ENCODE data around the gene SCGB1A1. TPM values are rescaled to one million over a fixed set of nuclear protein-coding genes. Genes with fewer than 3 reads are reported as not detected.
"Not testable (repeated sequence)": the region's sequence is repeated elsewhere in the genome, so short reads cannot be mapped to it uniquely, and the experiment has no call there.

Gene SCGB1A1
- total RNA-seq, 1 donor from 2014 or later = not detected

DNA sequence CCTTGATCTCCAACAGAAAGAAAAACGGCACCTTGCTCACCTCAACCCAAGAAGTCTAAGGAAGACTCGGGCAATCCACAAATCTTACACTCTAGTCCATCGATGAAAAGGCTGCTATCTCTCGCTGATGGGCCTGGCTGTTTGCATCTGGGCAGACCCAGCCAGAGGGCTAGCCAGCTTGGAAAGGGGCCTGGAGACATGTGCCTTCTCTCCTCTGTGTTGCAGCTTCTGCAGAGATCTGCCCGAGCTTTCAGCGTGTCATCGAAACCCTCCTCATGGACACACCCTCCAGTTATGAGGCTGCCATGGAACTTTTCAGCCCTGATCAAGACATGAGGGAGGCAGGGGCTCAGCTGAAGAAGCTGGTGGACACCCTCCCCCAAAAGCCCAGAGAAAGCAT lies 3.2 kb downstream of the SCGB1A1 start:
- no peak for DNase-seq

DNA sequence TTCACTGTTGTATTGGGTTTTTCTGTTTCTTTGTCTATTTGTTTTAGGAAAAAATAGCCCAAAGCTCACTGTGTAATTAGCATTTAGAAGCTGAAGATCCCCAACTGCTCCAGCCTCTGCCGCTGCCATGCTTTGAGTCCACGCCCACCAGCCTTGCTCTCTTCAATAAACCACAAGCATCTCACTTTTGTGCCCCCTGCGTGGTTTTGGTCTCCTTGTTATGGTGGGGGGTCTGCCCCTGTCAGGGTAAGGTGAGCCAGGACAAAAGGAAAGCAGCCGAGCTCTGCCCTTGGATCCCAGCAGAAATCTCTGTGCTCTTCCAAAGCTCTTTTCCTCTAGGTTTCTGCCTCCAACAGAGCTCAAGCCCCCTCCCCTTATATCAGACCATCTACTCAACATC lies 4.2 kb downstream of the SCGB1A1 start:
- no peak for DNase-seq

DNA sequence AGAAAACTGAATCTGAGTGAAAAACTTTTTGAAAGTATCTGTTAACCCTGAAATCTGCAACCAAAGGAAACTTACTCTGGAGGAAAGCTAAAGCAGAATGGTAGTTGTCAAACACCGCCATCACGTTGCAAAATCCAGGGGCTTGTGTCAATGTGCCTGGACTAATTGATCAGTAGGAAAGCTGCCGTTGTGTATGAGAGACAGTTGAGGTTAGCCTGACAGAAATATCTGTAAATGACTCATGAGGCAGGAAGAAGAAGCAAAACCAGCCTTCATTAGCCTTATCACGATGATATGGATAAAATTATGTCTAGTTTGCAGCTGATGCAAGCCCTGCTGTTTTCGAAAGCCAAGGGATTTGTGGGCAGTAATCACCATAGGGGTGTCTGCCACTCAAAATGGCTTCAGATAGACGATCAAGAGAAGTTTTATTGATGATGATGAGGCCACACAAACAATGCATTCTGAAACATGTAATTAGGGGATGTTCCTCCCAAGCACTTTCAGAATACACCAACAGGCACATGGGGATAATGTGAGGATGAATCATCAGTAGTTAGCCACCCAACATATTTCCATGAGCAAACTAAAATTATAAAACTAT lies 8.9 kb downstream of the SCGB1A1 start:
- DNase-seq = peak; percentile 21

DNA sequence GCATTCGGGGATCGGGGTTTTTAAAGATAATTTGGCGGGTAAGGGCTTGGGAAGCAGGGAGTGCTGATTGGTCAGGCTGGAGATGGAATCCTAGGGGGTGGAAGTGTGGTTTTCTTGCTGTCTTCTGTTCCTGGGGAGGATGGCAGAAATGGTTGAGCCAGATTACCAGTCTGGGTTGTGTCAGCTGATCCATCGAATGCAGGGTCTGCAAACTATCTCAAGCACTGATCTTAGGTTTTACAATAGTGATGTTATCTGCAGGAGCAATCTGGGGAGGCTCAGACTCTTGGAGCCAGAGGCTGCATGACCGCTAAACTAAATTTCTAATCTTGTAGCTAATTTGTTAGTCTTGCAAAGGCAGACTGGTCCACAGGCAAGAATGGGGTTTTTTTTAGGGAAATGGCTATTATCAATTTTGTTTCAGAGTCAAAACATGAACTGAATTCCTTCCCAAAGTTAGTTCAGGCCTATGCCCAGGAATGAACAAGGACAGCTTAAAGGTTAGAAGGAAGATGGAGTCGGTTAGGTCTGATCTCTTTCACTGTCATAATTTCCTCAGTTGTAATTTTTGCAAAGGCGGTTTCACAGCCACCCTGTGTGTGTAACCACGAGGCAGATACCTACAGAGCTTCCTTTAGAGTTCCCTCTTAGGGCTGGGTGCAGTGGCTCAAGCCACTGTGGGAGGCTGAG lies 10.2 kb downstream of the SCGB1A1 start:
- no peak for DNase-seq

DNA sequence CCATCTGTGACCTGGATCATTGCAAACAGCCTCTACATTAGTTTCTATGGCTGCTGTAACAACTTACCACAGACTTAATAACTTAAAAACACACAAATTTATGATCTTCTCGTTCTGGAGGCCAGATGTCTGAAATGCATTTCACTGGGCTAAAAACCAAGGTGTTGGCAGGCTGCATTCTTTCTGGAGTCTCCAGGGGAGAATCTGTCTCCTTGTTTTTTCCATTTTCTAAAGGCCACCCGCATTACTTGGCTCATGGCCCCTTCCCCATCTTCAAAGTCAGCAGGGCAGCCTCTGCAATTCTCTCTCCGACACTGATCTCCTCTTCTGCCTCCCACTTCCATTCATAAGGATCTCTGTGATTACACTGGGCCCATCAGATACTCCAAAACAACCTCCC lies 11.6 kb downstream of the SCGB1A1 start:
- no peak for DNase-seq

DNA sequence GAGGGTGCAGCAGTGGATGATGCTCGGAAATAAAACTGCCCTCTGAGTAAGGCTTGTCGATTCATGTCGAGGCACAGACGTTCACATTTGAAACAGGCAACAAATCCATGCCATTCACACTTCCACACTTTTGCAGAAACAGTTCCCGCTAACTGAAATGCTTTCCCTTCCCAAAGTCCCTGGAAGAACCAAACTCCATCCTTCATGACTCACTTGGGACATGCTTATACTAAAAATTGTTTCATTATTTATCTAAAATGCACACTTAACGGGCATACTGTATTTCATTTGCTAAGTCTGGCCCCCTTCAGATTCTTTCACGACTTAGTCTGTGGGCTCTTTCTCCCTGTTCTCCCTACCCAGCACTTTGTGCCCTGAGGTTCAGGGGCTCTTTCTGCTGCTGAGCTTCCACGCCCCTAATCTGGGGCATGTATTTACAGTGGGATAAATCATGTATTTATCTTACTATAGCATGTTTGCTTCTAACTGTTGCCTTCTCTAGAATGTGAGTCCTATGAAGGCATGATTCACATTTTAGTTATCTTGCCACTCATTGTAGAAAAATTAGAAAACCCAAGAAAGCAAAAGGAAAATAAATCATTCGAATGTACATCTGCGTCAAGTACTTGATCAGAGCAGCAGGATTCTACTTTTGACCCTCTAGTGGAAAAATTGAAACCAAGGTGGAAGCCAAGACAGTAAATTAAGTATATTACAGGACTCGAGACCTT lies 12.5 kb downstream of the SCGB1A1 start:
- no peak for DNase-seq

DNA sequence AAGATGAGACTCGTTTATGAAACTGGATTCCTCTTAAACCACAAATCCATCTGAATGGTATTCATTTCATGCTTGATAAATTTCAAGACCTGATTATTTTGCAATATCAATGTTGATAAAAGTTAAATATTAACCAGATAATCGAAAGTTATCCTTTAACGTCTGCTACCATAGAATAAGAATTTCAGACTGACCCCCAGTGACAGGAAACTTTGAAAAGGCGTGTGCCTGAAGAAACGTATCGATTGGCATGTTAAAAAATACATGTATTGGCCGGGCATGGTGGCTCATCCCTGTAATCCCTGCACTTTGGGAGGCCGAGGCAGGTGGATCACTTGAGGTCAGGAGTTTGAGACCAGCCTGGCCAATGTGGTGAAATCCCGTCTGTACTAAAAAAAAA lies 13.9 kb downstream of the SCGB1A1 start:
- DNase-seq = no peak

DNA sequence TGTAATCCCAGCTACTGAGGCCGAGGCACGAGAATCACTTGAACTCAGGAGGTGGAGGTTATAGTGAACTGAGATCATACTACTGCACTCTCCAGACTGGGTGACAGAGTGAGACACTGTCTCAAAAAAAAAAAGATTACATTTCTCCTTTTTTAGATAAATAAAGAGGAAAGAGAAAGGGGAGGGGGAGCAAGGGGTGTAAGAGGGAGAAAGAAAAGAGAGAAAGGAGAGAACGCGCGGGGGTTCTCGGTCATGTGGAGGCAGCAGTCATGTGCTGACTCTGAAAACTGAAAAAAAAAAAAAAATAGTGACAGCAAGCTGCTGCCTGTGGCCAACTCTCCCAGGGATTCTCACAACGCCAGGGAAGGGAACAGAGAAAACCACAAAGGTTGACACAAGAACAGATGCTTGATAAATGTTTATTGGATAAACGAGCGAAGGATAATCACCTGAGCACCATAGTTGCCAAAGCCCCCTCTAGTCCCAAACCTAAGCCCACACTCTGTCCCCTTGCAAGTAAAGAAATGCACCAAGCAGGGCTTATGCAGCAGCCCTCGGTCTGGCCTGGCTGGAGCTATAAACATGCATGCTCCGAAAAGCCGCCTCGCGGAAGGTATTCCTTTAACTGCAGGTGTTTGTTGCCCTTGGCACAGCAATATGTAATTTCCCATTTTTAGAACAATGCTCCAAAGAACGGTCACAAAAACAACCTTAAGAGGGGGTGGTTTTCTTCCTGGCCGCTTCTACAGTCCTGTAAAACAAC lies 14.5 kb downstream of the SCGB1A1 start:
- peak; percentile 76 for DNase-seq

DNA sequence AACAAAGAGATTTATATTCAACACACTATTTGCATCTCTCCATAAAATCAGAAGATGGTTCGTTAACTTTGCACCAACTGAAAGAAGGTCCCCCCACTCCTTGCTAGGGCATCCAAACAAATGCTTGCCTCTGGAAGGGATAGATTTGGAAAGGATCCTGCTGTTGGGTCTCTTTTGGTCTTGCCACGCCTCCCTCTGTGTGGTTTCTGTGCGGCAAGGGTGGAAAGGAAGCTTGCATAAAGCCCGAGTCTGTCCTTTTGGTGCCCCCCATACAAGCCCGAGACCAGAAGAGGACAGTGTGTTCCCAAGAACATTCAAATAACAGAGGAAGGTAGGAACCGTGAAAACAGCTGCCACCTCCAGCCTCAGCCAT lies 15.1 kb downstream of the SCGB1A1 start:
- DNase-seq = peak; percentile 51

DNA sequence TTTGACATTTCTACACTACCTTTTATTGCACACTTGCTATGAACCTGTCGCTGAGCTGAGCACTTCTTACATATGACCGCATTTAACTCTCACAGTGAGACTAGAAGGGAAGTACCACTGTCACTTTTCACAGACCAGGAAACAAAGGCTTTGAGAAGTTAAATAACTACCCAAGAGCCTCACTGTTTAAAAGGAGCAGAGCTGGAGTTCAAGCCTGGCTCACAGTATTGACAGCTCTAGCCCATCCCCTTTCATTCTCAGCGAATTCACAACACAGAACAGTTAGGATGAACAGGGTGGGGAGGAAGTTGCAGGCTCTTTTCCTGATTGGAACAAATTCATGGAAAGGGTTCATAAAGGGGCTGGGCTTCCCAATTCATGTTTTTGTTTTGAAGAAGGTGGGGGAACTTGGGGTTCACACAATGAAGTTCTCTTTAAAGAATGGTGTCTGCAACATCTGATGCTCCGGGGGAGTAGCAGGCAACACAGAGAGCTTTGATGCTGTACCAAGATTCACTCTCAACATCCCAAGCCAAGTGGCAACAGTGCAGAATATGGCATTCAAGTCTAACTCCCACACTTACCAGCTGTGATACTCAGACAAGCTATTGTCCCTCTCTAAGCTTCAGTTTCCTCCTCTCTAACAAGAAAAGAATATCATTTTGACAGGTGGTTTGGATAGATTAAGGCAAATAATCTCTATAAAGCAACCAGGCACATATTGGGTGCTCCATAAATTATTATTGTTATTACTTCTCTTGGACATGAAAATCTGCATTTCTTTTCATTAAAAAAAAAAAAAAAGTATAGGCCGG lies 17.2 kb downstream of the SCGB1A1 start:
- DNase-seq = no peak

DNA sequence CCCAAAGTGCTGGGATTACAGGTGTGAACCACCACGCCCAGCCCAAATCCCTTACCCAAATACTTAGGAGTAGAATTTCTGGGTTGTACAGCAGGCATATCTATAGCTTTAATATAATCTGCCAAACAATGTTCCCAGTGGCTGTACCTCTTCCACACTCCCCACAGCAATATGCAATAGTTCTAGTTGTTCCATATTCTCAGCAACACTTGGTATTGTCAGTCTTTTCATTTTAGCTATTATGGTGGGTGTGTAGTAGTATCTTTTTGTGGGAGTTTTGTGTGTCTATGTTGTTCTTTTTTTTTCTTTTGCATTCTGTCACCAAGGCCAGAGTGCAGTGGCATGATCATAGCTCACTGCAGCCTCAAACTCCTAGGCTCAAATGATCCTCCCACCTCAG lies 18.8 kb downstream of the SCGB1A1 start:
- DNase-seq = no peak

DNA sequence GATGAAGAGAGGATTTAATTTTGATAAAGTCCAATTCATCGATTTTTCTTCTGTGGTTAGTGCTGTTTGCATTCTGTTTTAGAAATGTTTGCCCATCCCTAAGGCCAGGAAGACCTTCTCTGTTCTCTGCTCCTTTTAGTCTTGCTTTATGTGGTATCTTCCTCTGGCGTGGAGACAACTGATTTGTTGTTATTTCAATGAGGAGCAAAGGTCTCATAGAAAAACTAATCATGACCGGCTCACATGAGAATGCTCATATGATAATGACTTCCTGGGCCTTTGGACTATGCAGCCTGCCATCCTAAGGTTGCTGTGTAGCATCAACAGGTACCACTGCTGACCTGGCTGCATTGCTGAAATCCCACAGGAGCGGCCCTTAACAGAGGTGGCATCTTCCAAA lies 19.8 kb downstream of the SCGB1A1 start:
- no peak for DNase-seq

DNA sequence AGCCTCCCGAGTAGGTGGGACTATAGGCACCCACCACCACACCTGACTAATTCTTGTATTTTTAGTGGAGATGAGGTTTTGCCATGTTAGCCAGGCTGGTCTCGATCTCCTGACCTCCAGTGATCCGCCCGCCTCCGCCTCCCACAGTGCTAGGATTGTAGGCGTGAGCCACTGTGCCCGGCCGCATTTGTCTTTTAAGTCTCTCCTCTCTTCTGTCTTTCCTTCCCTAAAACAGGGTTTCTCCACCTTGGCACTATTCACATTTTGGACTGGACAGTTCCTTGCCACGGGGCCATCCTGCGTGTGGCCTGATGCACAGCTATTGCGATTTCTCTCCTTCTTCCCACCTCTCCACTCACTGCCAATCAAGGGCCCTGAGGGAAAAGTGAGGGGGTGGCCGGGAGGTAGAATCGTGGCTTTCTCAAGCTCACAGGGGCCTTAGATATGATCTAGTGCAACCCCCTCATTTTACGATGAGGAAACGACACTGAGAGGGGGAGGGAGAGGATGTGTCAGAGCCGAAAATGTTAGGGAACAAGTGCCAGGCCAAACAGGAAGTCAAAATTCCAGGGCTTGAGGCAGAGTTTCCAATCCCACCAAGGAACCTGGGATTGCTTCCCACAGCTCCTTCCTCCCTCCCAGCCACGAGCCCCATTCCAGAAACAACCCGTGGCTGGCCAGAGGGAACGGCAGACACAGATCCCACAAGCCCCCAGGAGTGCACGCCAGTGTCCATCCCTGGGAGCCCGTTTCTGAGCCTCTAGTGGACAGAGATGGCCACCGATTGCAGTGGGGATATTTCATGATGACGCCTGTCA lies 21.2 kb downstream of the SCGB1A1 start:
- DNase-seq = peak; percentile 62

DNA sequence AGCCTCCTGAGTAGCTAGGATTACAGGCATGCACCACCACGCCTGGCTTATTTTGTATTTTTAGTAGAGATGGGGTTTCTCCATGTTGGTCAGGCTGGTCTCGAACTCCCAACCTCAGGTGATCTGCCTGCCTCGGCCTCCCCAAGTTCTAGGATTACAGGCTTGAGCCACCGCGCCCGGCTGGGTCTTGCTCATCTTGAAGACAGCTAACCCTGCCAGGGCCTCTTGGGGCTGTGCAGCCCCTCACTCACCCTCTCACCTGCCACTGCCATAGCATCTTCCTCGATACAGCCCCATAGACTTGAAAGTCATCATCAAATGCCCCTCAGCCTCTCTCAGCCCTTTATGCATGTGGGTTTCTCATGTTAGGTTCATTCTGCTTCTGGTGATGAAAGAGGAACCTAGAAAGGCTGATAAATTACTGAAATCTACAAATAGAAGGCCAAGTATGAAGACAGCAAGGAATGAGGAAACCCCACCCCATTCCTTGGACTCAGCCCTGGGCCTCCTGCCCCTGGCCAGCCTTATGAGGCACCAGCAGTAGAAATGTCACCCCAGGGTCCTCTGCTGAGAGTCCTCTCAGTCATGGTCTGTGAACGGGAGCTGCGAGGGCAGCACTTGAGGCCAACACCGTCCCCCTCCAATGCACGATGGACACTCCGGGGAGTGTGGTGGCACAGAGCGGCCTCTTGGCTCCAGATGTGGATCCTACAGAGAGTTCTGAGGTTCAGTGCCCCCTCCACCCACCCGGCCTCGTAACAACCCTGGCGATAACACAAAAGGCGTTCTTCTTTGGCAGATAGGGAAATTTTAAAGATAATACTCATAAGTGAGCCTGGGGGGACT lies 24.8 kb downstream of the SCGB1A1 start:
- no peak for DNase-seq

DNA sequence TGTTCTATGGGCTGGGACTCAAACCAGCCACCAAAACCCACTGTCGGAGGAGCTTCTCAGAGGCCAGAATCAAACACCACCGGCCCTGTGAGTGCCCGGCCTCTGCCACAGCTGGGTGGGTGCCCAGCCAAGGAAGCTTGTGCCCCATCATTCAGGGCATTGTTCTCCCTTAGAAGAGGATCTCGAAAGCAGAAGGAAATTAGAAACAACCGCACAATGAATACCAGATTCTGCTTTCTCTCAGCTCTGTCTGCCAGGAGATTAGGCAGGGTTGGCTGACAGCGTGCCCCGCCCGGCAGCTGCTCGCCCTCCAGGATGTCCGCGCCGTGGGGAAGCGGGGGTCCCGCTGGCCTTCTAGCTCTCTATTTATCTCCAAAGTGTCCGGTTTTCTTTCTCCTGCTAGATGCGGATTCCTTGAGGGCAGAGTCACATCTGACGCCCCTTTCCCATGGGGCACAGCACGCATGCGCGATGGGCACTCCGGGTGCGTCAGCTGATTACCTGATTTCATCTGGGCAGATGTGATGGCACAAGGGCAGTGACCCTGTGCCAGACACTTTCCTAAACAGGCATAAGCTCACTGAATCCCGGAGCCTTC lies 25.5 kb downstream of the SCGB1A1 start:
- peak; percentile 66 for DNase-seq

DNA sequence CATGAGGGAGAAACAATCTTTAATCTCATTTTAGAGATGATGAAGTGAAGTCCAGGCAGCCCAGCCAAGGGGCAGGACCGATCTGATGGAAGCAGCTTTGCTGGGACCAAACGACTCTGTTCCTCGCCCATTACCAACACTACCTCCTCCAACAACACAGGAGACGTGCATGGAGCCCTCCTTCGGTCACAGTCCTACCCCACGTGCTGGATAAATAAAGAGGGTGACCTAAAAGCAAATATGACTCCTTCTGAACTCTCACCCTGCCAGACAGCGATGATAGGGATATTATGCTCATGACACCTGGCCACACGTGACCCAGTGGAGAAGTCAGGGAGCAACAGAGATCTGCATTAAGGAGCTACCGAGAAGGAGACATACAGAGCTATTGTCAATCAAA lies 26.0 kb downstream of the SCGB1A1 start:
- DNase-seq = peak; percentile 14

DNA sequence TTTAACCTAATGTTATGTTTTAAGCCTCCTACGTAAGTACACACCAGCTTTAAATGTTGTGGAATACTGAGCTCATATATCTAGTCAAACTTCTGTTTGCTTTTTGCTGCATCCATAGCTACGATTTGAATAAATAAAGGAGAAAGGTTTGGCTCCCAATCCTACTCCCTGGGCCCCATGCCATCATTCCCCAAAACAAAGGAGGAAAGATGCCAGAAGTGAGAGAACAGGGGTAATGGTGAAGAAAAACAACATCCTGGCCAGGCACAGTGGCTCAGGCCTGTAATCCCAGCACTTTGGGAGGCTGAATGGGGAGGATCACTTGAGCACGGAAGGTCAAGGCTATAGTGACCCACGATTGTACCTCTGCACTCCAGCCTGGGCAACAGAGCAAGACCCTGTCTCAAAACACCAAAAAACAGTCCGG lies 26.5 kb downstream of the SCGB1A1 start:
- DNase-seq = peak; percentile 52

DNA sequence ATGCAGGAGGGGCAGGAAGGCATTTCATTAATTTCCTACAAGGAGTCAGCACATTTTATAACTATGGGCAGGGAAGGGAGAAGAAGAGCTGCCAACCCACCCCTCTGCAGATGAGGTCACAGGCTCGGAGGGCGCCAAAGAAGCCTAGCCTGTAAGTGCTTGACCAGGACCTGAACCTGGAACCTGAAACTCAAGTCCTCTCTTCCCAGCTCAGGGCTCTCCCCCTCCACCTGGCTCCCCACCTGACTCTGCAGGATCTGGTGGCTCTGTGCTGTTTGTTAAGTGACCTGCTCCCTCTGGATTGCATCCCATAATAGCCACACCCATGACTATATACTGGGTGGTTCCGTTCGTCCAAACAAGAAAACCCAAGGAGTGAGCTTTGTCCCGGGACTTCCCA lies 27.3 kb downstream of the SCGB1A1 start:
- DNase-seq = no peak

DNA sequence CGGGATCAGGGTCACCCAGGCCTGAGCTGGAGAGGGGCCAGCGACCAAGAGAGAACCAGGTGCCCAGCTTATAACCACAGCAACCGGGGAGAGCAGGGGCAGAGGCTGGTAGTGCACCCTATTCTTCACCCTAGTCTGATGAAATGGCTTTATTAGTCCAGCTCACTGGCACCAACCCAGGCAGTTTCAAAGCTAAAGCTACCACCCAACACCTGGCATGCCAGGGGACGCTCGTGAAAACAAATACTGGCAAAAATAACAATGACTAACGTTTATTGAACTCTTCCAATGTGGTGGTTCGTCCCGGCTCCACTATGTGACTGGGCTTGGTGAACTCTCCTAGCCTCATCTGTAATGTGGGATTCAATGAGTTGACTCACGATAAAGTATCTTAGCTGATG lies 30.6 kb downstream of the SCGB1A1 start:
- no peak for DNase-seq

DNA sequence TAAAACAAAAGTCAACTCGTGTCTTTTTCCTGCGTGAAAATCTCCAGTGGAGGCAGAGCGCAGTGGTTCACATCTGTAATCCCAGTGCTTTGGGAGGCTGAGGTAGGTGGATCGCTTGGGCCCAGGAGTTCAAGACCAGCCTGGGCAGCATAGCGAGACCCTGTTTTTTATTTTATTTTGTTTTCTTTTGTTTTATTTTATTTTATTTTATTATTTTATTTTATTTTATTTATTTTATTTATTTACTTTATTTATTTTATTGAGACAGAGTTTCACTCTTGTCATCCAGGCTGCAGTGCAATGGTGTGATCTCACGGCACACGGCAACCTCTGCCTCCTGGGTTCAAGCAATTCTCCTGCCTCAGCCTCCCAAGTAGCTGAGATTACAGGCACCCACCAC lies 31.1 kb downstream of the SCGB1A1 start:
- DNase-seq = not testable (repeated sequence)

Measured in dermis blood vessel endothelial cell (primary cell).